ENCODE measurements around the gene AGPAT3. TPM values are rescaled to one million over a fixed set of nuclear protein-coding genes. Genes with fewer than 3 reads are reported as not detected.

Gene AGPAT3
- total and polyA plus RNA-seq, 10 of the 15 experiments (the other 5 are each of a cell fraction or from before 2014, with no cell fraction given) = 1.2 to 110 (median 30.8) TPM

GRCh38 chr21:43942621-43943020, 77.6 kb downstream of the AGPAT3 start:
- Histone ChIP-seq H3K4me2 (ENCODE audit: control insufficient read depth, insufficient read depth) (no peak overlapping the region), H3K4me1 (ENCODE audit: control insufficient read depth, insufficient read depth, low read length) (peaks cover 19% of the 10 kb centered on the region), H3K4me3 (no peak overlapping the region), H3K36me3 (ENCODE audit: control insufficient read depth in 2 of 2, insufficient read depth in 2 of 2, low read length in 1 of 2) (peaks cover 5 to 20% of the 10 kb centered on the region in 2 experiments; a peak in 3 of 4 replicates), H3K9ac (ENCODE audit: control insufficient read depth, insufficient read depth, low read length) (no peak overlapping the region), H4K20me1 (ENCODE audit: control insufficient read depth, insufficient read depth) (no peaks in the 10 kb centered on the region; the same call in 1 of the 2 replicates), H3K9me3 (replicated peaks; ENCODE audit: control insufficient read depth, insufficient read depth, low read length) (no peaks in the 10 kb centered on the region; the same call in 2 of the 3 replicates), H3K27me3 (replicated peaks in 1 of 2; ENCODE audit: control insufficient read depth in 2 of 2, insufficient read depth in 2 of 2, low read length in 1 of 2) (no peaks in the 10 kb centered on the region), H3K79me2 (ENCODE audit: control insufficient read depth, insufficient read depth, low read length) (peaks cover 30% of the 10 kb centered on the region), H2AFZ (ENCODE audit: control insufficient read depth, low read depth, low read length) (no peak overlapping the region), H3K27ac (ENCODE audit: control insufficient read depth, insufficient read depth) (no peak overlapping the region)
- CTCF ChIA-PET = interaction anchor here (0.9 kb wide), 1 partner anchor 76 kb away, joined by 4 read pairs; no protein-coding TSS in a partner anchor
- TF ChIP-seq MYB (IDR thresholded peaks at IDR 0.05; ENCODE audit: borderline replicate concordance, low read depth, low read length) (no peak), PRDM15 (CRISPR knock-in tag; IDR thresholded peaks at IDR 0.05) (no peak), YBX1 (IDR thresholded peaks at IDR 0.05) (no peak), NBN (IDR thresholded peaks at IDR 0.05) (no peak), SRF (IDR thresholded peaks at IDR 0.05; ENCODE audit: low read depth in 2 of 2, low read length in 2 of 2) (no peak), KLF5 (IDR thresholded peaks at IDR 0.05; ENCODE audit: partially characterized antibody) (no peak), MEF2A (IDR thresholded peaks at IDR 0.05; ENCODE audit: insufficient read depth, low read depth, low read length) (no peak), ZNF687 (IDR thresholded peaks at IDR 0.05) (no peak), CBX3 (IDR thresholded peaks at IDR 0.05; ENCODE audit: borderline replicate concordance, low read depth) (no peak), SMAD5 (IDR thresholded peaks at IDR 0.05; ENCODE audit: low read depth) (no peak), NR2C1 (IDR thresholded peaks at IDR 0.05) (no peak)
- FAIRE-seq = no peak
- in situ Hi-C loops (cut with MboI) (no loop called here), intact Hi-C loops (cut with micrococcal nuclease; ENCODE audit: unreplicated experiment) (no loop called here)
- WGBS (ENCODE audit: insufficient coverage, insufficient replicate concordance, low lambda C conversion rate, missing lambda C conversion rate) = 97% methylated on average over 13 of the region's 13 CpGs
- no peak for DNase-seq (ENCODE audit: low read depth, low spot score)
- RAD21 ChIA-PET (ENCODE audit: unreplicated experiment) = no interaction called here
- POLR2A ChIA-PET = no interaction called here
- SMC1A ChIA-PET (ENCODE audit: uncharacterized antibody, unreplicated experiment) = no interaction called here
- BruUV-seq (replicated peaks) = no TSS peak
- no peak for ATAC-seq
